Measurements from ENCODE around the gene CD52.

- TF ChIP-seq CTCF (IDR thresholded peaks at IDR 0.05 in 2 of 3, conservative IDR thresholded peaks at IDR 0.05 in 1 of 3; ENCODE audit: borderline replicate concordance in 1 of 3, insufficient read depth in 1 of 3, low read depth in 2 of 3, low read length in 2 of 3) (no peak), EZH2 (IDR thresholded peaks at IDR 0.05) (no peak), POLR2AphosphoS5 (IDR thresholded peaks at IDR 0.05; ENCODE audit: low read depth, low read length) (no peak)
Measured at GRCh38 chr1:26300578-26301275, 17.0 kb upstream of the CD52 start.
